ENCODE measurements around the gene OPN4. TPM values are rescaled to one million over a fixed set of nuclear protein-coding genes. Genes with fewer than 3 reads are reported as not detected.

OPN4 gene
- total and polyA plus RNA-seq, 3 donors from 2014 or later, result 0.19 TPM; not detected in 2

DNA sequence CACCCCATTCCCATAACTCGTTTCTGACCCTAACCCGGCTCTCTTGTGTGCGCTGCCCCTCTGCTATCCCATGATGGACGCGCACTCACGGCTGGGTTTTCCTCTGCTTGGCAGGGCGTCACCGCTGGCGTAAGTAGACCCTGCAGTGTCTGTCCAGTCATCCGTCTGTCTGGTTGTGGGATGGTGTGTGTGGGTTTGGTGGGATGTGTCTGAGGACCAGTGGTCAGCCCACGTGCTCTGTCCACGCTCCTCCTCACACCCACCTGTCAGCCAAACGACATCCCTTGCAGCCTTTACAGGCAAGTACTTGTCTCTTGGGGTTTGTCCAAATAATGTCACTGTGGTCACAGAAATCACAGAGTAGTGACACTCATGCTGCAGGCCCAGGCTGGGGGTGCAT is 34.8 kb downstream of the OPN4 start:
- DNase-seq, result no peak
- WGBS, 2 donors, result 88 to 93% methylated on average over 13 of the region's 13 CpGs
- H3K27me3 ChIP-seq, result no peaks in the 10 kb centered on the region
- H3K4me1 ChIP-seq, result peaks cover 18% of the 10 kb centered on the region
- intact Hi-C loops (cut with DNase I; ENCODE audit: low total_unique reads), result no loop called here
- H3K4me3 ChIP-seq, result no peak overlapping the region
- no peak overlapping the region for H3K27ac ChIP-seq
- H3K36me3 ChIP-seq (ENCODE audit: low read depth, missing control alignments), result no peaks in the 10 kb centered on the region
- TF ChIP-seq, protein P1, sequence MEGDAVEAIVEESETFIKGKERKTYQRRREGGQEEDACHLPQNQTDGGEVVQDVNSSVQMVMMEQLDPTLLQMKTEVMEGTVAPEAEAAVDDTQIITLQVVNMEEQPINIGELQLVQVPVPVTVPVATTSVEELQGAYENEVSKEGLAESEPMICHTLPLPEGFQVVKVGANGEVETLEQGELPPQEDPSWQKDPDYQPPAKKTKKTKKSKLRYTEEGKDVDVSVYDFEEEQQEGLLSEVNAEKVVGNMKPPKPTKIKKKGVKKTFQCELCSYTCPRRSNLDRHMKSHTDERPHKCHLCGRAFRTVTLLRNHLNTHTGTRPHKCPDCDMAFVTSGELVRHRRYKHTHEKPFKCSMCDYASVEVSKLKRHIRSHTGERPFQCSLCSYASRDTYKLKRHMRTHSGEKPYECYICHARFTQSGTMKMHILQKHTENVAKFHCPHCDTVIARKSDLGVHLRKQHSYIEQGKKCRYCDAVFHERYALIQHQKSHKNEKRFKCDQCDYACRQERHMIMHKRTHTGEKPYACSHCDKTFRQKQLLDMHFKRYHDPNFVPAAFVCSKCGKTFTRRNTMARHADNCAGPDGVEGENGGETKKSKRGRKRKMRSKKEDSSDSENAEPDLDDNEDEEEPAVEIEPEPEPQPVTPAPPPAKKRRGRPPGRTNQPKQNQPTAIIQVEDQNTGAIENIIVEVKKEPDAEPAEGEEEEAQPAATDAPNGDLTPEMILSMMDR (IDR thresholded peaks at IDR 0.05), result no peak
- no peak for TF ChIP-seq POLR2A (IDR thresholded peaks at IDR 0.05)
- no peaks in the 10 kb centered on the region for H3K9me3 ChIP-seq

DNA sequence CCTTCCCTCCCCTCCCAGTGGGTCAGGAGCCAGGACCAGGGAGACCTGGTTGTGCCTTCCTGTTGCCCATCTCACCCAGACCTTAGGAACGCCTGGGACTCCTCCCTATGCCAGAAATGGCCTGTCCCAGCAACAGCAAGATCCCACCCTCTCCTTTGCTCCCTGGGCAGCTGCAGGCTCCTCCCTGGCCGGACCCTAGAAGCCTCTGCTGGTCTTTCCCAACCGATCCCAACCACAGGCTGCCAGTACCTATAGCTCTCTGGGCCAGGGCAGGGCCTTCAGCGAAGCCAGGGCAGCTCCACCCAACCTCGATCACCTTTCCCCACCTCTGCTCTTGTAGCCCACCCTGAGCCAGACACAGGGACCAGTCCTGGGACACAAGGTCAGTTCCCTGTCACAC is 35.9 kb downstream of the OPN4 start:
- Histone ChIP-seq H3K27me3 (no peaks in the 10 kb centered on the region), H3K9me3 (no peaks in the 10 kb centered on the region), H3K36me3 (ENCODE audit: low read depth, missing control alignments) (no peaks in the 10 kb centered on the region), H3K27ac (no peak overlapping the region), H3K4me1 (peaks cover 11% of the 10 kb centered on the region), H3K4me3 (no peak overlapping the region)
- no peak for DNase-seq
- 86% methylated on average over 5 of the region's 5 CpGs; no CpG with 5 or more reads in 1 of the 2 donors for WGBS, 2 donors
- intact Hi-C loops (cut with DNase I; ENCODE audit: low total_unique reads), result loop anchor here (10.0 kb wide), 1 partner anchor 215 kb away; no protein-coding TSS in a partner anchor
- TF ChIP-seq, protein P1 (IDR thresholded peaks at IDR 0.05), result no peak
- TF ChIP-seq POLR2A (IDR thresholded peaks at IDR 0.05), result no peak

DNA sequence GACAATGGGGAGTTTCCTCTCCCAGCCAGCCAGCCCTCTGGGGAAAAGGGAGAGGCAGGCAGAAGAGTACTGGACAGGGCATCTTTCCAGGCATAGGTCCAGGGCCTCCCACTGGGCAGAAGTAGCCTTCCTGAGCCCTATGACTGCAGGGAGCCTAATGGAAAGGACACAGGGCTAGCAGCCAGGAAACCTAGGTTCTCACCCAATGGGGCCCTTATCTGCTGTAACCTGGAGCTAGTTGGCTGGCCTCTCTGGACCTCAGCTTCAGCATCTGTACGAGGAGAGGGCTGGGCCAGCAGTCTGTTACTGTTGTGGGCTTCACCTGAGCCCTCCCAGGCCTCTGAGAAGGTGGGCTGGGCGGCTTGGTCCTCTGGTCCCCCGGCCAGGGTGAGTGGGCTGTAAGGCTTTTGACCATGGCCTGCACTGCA is 36.3 kb downstream of the OPN4 start:
- Histone ChIP-seq H3K27me3 (no peaks in the 10 kb centered on the region), H3K4me1 (peaks cover 11% of the 10 kb centered on the region), H3K27ac (no peak overlapping the region), H3K4me3 (no peak overlapping the region), H3K9me3 (no peaks in the 10 kb centered on the region), H3K36me3 (ENCODE audit: low read depth, missing control alignments) (no peaks in the 10 kb centered on the region)
- WGBS, 2 donors, result 83% methylated on average over 2 to 3 of the region's 3 CpGs
- DNase-seq, result no peak
- no peak for TF ChIP-seq POLR2A (IDR thresholded peaks at IDR 0.05)
- TF ChIP-seq, protein P1 (IDR thresholded peaks at IDR 0.05), result no peak
- intact Hi-C loops (cut with DNase I; ENCODE audit: low total_unique reads), result loop anchor here (10.0 kb wide), 1 partner anchor 214 kb away; no protein-coding TSS in a partner anchor

DNA sequence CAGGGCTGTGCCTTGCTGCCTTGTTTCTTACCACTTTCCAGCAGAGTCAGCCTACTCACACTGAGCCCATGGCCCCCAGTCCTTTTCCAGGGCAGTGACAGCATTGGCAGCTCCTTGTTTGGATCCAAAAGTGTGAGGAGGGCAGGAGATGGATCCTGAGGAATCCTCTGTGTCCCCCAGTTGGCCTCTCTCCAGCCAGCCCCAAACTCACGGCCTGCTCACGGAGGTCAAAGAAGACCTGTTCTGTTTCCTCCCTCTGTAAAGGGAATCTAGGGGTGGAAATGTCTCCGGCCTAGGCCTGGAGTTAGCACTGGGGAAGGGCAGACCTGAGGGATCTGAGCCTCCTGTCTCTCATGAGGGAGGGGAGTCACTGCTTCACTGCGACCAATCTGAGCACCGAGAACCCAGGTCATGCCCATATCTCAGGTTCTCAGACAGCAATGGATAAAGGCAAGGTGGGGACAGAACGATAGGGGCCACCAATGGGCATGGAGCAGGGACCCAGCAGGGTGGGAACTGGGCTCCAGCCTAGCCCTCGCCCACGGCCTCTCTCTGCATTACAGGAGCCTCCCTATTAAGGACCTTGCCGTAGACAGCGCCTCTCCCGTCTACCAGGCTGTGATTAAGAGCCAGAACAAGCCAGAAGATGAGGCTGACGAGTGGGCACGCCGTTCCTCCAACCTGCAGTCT is 37.1 kb downstream of the OPN4 start:
- no peak overlapping the region for H3K27ac ChIP-seq
- peaks cover 11% of the 10 kb centered on the region for H3K4me1 ChIP-seq
- DNase-seq, result no peak
- no peaks in the 10 kb centered on the region for H3K36me3 ChIP-seq (ENCODE audit: low read depth, missing control alignments)
- H3K4me3 ChIP-seq, result no peak overlapping the region
- WGBS, 2 donors, result 88 to 91% methylated on average over 14 of the region's 14 CpGs
- TF ChIP-seq, protein P1 (IDR thresholded peaks at IDR 0.05), result no peak
- TF ChIP-seq POLR2A (IDR thresholded peaks at IDR 0.05), result no peak
- no peaks in the 10 kb centered on the region for H3K9me3 ChIP-seq
- H3K27me3 ChIP-seq, result no peaks in the 10 kb centered on the region
- intact Hi-C loops (cut with DNase I; ENCODE audit: low total_unique reads), result loop anchor here (10.0 kb wide), 1 partner anchor 213 kb away; no protein-coding TSS in a partner anchor

All from testis (tissue), 3 donors.